ENCODE measurements around the gene ABL2. TPM values are rescaled to one million over a fixed set of nuclear protein-coding genes. Genes with fewer than 3 reads are reported as not detected.
"Not testable (repeated sequence)": the region's sequence is repeated elsewhere in the genome, so short reads cannot be mapped to it uniquely, and the experiment has no call there.

Gene ABL2
- total RNA-seq, 2 experiments from 2014 or later: 8.2 to 8.4 TPM

GRCh38 chr1:179175011-179175841 lies 54.3 kb downstream of the ABL2 start:
- CTCF ChIA-PET: no interaction called here
- Mint-ChIP-seq H3K36me3 (ENCODE audit: low read depth) (no peaks in the 10 kb centered on the region), H3K4me1 (ENCODE audit: low read depth) (peaks cover under 1% of the 10 kb centered on the region), H3K9me3 (no peaks in the 10 kb centered on the region), H3K27ac (no peak overlapping the region), H3K4me3 (no peak overlapping the region), H3K27me3 (no peaks in the 10 kb centered on the region)
- TF ChIP-seq CTCF (IDR thresholded peaks at IDR 0.05): no peak
- DNase-seq (no peak), ATAC-seq (no peak)
- POLR2A ChIA-PET: no interaction called here
- intact Hi-C loops (cut with micrococcal nuclease): no loop called here

- H3K9me3 Mint-ChIP-seq; CTCF ChIA-PET; H3K4me3 Mint-ChIP-seq; H3K27me3 Mint-ChIP-seq; H3K27ac Mint-ChIP-seq; DNase-seq; POLR2A ChIA-PET; H3K36me3 Mint-ChIP-seq (ENCODE audit: low read depth); ATAC-seq; intact Hi-C loops (cut with micrococcal nuclease): not testable (repeated sequence)
- H3K4me1 Mint-ChIP-seq (ENCODE audit: low read depth): peaks cover 13% of the 10 kb centered on the region
These were observed 59.1 kb downstream of the ABL2 start for GRCh38 chr1:179170468-179170770.

GRCh38 chr1:179169616-179170467 lies 59.6 kb downstream of the ABL2 start:
- ATAC-seq (no peak), DNase-seq (no peak)
- no peaks in the 10 kb centered on the region for H3K27me3 Mint-ChIP-seq
- no peak overlapping the region for H3K27ac Mint-ChIP-seq
- peaks cover 2% of the 10 kb centered on the region for H3K36me3 Mint-ChIP-seq (ENCODE audit: low read depth)
- POLR2A ChIA-PET: no interaction called here
- no peaks in the 10 kb centered on the region for H3K9me3 Mint-ChIP-seq
- no peak for TF ChIP-seq CTCF (IDR thresholded peaks at IDR 0.05)
- CTCF ChIA-PET: no interaction called here
- H3K4me1 Mint-ChIP-seq (ENCODE audit: low read depth): peaks cover 13% of the 10 kb centered on the region
- intact Hi-C loops (cut with micrococcal nuclease): no loop called here
- H3K4me3 Mint-ChIP-seq: no peak overlapping the region

- ATAC-seq (no peak), DNase-seq (no peak)
- H3K27ac Mint-ChIP-seq: no peak overlapping the region
- no peak for TF ChIP-seq CTCF (IDR thresholded peaks at IDR 0.05)
- no peaks in the 10 kb centered on the region for H3K9me3 Mint-ChIP-seq
- intact Hi-C loops (cut with micrococcal nuclease): no loop called here
- ChIA-PET POLR2A (no interaction called here), CTCF (no interaction called here)
- H3K4me1 Mint-ChIP-seq (ENCODE audit: low read depth): peaks cover 17% of the 10 kb centered on the region
- no peak overlapping the region for H3K4me3 Mint-ChIP-seq
- peaks cover 2% of the 10 kb centered on the region for H3K36me3 Mint-ChIP-seq (ENCODE audit: low read depth)
- no peaks in the 10 kb centered on the region for H3K27me3 Mint-ChIP-seq
These were observed 60.9 kb downstream of the ABL2 start for GRCh38 chr1:179168536-179168935.

- Mint-ChIP-seq H3K4me1 (ENCODE audit: low read depth) (peaks cover 18% of the 10 kb centered on the region), H3K36me3 (ENCODE audit: low read depth) (peaks cover 2% of the 10 kb centered on the region), H3K4me3 (no peak overlapping the region), H3K27me3 (no peaks in the 10 kb centered on the region), H3K27ac (no peak overlapping the region), H3K9me3 (no peaks in the 10 kb centered on the region)
- intact Hi-C loops (cut with micrococcal nuclease): no loop called here
- ATAC-seq (no peak), DNase-seq (no peak)
- CTCF ChIA-PET: interaction anchor here (1.8 kb wide), 1 partner anchor 47 kb away, joined by 5 read pairs; no protein-coding TSS in a partner anchor
- POLR2A ChIA-PET: no interaction called here
- no peak for TF ChIP-seq CTCF (IDR thresholded peaks at IDR 0.05)
These were observed 61.5 kb downstream of the ABL2 start for GRCh38 chr1:179167955-179168354.

All from activated CD8-positive, alpha-beta T cell treated with anti-CD3 and anti-CD28 coated beads for 36 hours (primary cell).